ENCODE data around the gene RUBCN.
"Not testable (repeated sequence)": the region's sequence is repeated elsewhere in the genome, so short reads cannot be mapped to it uniquely, and the experiment has no call there.

- not testable (repeated sequence) for TF ChIP-seq SUPT5H, DPF2 (IDR thresholded peaks at IDR 0.05)
These were observed 71.2 kb downstream of the RUBCN start for GRCh38 chr3:197665549-197665948.
